OCI-LY7 (cell line): Measurements from ENCODE around the gene ELMO1. TPM values are rescaled to one million over a fixed set of nuclear protein-coding genes. Genes with fewer than 3 reads are reported as not detected.

Source experiments
- BruUV-seq: library from RNA; stranded (reverse); fragments of 400-500 nt; replicated peaks from 2 replicates; lab custom pipeline; 2021; lab: Mats Ljungman, UMichigan
- CTCF ChIA-PET: fragments of 300-600 bp; sonication (Branson Sonifier 250); formaldehyde crosslinking; loops from one replicate; lab custom pipeline; 2022; ENCODE audit warnings: antibody characterized with exemption; ENCODE audit not compliant: unreplicated experiment; lab: Charles Lee
- POLR2A ChIA-PET: fragments of 300-600 bp; sonication (Branson Sonifier 250); formaldehyde crosslinking; loops from one replicate; lab custom pipeline; 2022; ENCODE audit warnings: antibody characterized with exemption; lab: Charles Lee
- DNase-seq: peaks from one replicate; pipeline ENCODE4 v3.0.0-alpha.2; 2015; ENCODE audit warnings: low spot score
- H2AFZ ChIP-seq: fragments of 200-600 bp; sonication (generic), shearing (Covaris generic); 2 replicates; pipeline ENCODE4 v1.6.1; 2014; ENCODE audit warnings: mild to moderate bottlenecking, antibody characterized with exemption, low read length, moderate library complexity
- H3K27ac ChIP-seq: fragments of 200-600 bp; sonication (generic); 2 replicates; pipeline ENCODE4 v1.5.1; 2014; ENCODE audit warnings: mixed run types, low read depth, mild to moderate bottlenecking, moderate library complexity, low read length, inconsistent platforms; ENCODE audit not compliant: poor library complexity, severe bottlenecking
- H3K36me3 ChIP-seq: fragments of 200-600 bp; sonication (generic); 2 replicates; pipeline ENCODE4 v1.6.1; 2014; ENCODE audit warnings: mild to moderate bottlenecking, antibody characterized with exemption, low read length, moderate library complexity, mixed read lengths; ENCODE audit not compliant: insufficient read depth
- H3K4me1 ChIP-seq: fragments of 200-600 bp; sonication (generic); 2 replicates; pipeline ENCODE4 v1.5.1; 2014; ENCODE audit warnings: mild to moderate bottlenecking, low read length; ENCODE audit not compliant: insufficient read depth, poor library complexity, severe bottlenecking
- H3K4me2 ChIP-seq: fragments of 200-600 bp; sonication (generic); 2 replicates; pipeline ENCODE4 v1.6.1; 2014; ENCODE audit warnings: mild to moderate bottlenecking, low read length
- H3K4me3 ChIP-seq: fragments of 200-600 bp; sonication (generic); 2 replicates; pipeline ENCODE4 v1.5.1; 2014; ENCODE audit warnings: mild to moderate bottlenecking, low read depth, low read length; ENCODE audit not compliant: poor library complexity, severe bottlenecking
- H3K79me2 ChIP-seq: fragments of 200-600 bp; sonication (generic); 2 replicates; pipeline ENCODE4 v1.6.1; 2016; ENCODE audit warnings: low read depth, mild to moderate bottlenecking, low read length, moderate library complexity, mixed read lengths; ENCODE audit not compliant: insufficient read depth
- H3K9me2 ChIP-seq: fragments of 200-600 bp; sonication (generic); 2 replicates; pipeline ENCODE4 v1.6.1; 2016; ENCODE audit warnings: mild to moderate bottlenecking, low read length, mixed read lengths; ENCODE audit not compliant: insufficient read depth
- H3K9me3 ChIP-seq: fragments of 200-600 bp; sonication (generic); 2 replicates; pipeline ENCODE4 v1.6.1; 2014; ENCODE audit warnings: mild to moderate bottlenecking, mixed run types, low read length, mixed read lengths
- H4K20me1 ChIP-seq: fragments of 200-600 bp; sonication (generic); 2 replicates; pipeline ENCODE4 v1.6.1; 2014; ENCODE audit warnings: mild to moderate bottlenecking, antibody characterized with exemption, low read length, moderate library complexity, mixed read lengths; ENCODE audit not compliant: insufficient read depth
- EZH2phosphoT487 ChIP-seq: fragments of 200-600 bp; sonication (generic); IDR thresholded peaks from 2 replicates; pipeline ENCODE4 v1.6.1; 2018; ENCODE audit warnings: low read depth, borderline replicate concordance, mild to moderate bottlenecking, mixed run types, antibody characterized with exemption, low read length, moderate library complexity, mixed read lengths
- intact Hi-C: fragments of 100-400 bp; cut with micrococcal nuclease; formaldehyde crosslinking; loops from one replicate; pipeline ENCODE4 v1.10.0; 2022; ENCODE audit not compliant: unreplicated experiment
- total RNA-seq, 2 experiments: library from RNA; depleted of rRNA in 1 of 2; stranded (reverse); fragments of >200 nt in 1 of 2; shearing (Covaris generic) in 1 of 2; gene quantifications; 2 replicates each; pipeline ENCODE4 v1.2.3, GENCODE V29; 2014 to 2022
- TF ChIP-seq, protein P1 (sequence below): fragments of 200-600 bp; sonication (generic); conservative IDR thresholded peaks from 2 replicates; pipeline ENCODE4 v1.5.1; 2014; ENCODE audit warnings: mild to moderate bottlenecking, antibody characterized with exemption, low read length, moderate library complexity, mixed read lengths

Gene ELMO1
- total RNA-seq, 2 experiments from 2014 or later: 101 to 103 TPM

- no peaks in the 10 kb centered on the region for H3K9me3 ChIP-seq
- intact Hi-C loops: loop anchor here (5.0 kb wide), 1 partner anchor 135 kb away; no protein-coding TSS in a partner anchor
- BruUV-seq: no TSS peak
- no peaks in the 10 kb centered on the region for H3K4me1 ChIP-seq
- no peak overlapping the region for H3K4me2 ChIP-seq
- no peak overlapping the region for H3K27ac ChIP-seq
- H4K20me1 ChIP-seq: no peaks in the 10 kb centered on the region; the same call in 1 of the 2 replicates
- no peak overlapping the region for H3K4me3 ChIP-seq
- CTCF ChIA-PET: no interaction called here
- no peak overlapping the region for H2AFZ ChIP-seq
- H3K9me2 ChIP-seq: no peaks in the 10 kb centered on the region
- no peaks in the 10 kb centered on the region for H3K79me2 ChIP-seq
- DNase-seq: no peak
- no peak for TF ChIP-seq EZH2phosphoT487
- TF ChIP-seq, protein P1, sequence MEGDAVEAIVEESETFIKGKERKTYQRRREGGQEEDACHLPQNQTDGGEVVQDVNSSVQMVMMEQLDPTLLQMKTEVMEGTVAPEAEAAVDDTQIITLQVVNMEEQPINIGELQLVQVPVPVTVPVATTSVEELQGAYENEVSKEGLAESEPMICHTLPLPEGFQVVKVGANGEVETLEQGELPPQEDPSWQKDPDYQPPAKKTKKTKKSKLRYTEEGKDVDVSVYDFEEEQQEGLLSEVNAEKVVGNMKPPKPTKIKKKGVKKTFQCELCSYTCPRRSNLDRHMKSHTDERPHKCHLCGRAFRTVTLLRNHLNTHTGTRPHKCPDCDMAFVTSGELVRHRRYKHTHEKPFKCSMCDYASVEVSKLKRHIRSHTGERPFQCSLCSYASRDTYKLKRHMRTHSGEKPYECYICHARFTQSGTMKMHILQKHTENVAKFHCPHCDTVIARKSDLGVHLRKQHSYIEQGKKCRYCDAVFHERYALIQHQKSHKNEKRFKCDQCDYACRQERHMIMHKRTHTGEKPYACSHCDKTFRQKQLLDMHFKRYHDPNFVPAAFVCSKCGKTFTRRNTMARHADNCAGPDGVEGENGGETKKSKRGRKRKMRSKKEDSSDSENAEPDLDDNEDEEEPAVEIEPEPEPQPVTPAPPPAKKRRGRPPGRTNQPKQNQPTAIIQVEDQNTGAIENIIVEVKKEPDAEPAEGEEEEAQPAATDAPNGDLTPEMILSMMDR: no peak
- POLR2A ChIA-PET: no interaction called here
- peaks cover 93% of the 10 kb centered on the region for H3K36me3 ChIP-seq
Observed at GRCh38 chr7:37216923-37217322, 231.7 kb downstream of the ELMO1 start.

DNA sequence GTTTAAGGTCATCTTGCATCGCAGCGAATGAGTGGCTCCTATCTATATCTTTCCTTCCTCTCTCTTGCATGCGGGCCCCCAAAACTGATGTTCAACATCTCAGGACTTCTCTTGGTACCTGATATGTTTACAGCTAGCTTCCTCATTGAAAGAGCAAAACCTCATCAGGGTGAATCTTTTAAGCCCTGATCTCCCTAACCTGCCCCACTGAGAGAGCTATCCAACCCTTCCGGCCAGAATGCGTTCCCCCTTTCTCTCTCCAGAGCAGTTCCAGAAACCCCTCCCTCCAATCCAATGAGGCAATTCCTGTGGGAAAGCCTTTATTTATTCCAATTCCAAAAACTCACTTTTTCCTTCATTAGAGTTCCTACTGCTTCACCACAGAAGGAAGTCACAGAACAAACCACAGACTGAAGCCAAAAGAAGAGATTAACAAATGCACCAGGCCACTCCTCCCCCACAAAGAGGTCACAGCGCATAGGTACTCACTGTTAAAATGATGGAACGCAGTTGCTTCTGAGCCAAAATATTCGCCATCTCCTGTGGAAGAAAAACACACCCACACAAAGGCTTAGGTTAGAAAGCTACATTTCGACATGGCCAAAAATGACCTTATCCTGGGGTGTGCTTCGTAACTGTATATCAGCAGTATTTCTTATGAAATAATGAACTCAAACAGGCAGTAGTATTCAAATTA lies 232.4 kb downstream of the ELMO1 start:
- H3K4me2 ChIP-seq: no peak overlapping the region
- intact Hi-C loops: loop anchor here (5.0 kb wide), 1 partner anchor 136 kb away; no protein-coding TSS in a partner anchor
- POLR2A ChIA-PET: interaction anchor here (0.5 to 1.0 kb wide), 3 partner anchors 16 to 206 kb away, joined by 3 to 5 read pairs (median 3); no protein-coding TSS in a partner anchor
- H3K27ac ChIP-seq: no peak overlapping the region
- DNase-seq: no peak
- no peaks in the 10 kb centered on the region for H3K79me2 ChIP-seq
- no peak for TF ChIP-seq EZH2phosphoT487
- TF ChIP-seq, protein P1: no peak
- H2AFZ ChIP-seq: no peak overlapping the region
- BruUV-seq: no TSS peak
- H3K4me3 ChIP-seq: no peak overlapping the region
- H3K9me2 ChIP-seq: no peaks in the 10 kb centered on the region
- H3K4me1 ChIP-seq: no peaks in the 10 kb centered on the region
- H3K9me3 ChIP-seq: no peaks in the 10 kb centered on the region
- CTCF ChIA-PET: no interaction called here
- peaks cover 93% of the 10 kb centered on the region for H3K36me3 ChIP-seq
- H4K20me1 ChIP-seq: no peaks in the 10 kb centered on the region; the same call in 1 of the 2 replicates
